Upper lobe of left lung (tissue), 6 donors: ENCODE measurements around the gene UBXN4. TPM values are rescaled to one million over a fixed set of nuclear protein-coding genes. Genes with fewer than 3 reads are reported as not detected.

Experiments
- ATAC-seq, 2 donors: fragments of 200-7000 bp; cut with Tn5 transposase; one replicate each; pipeline ENCODE4 v1.9.1; 2022; ENCODE audit warnings: mild to moderate bottlenecking in 2 of 2, moderate library complexity in 2 of 2; ENCODE audit not compliant: low FRiP score in 2 of 2
- DNase-seq, 2 donors: peaks; one replicate each; pipeline ENCODE4 v3.0.0-alpha.2; 2019 to 2020
- H3K27ac ChIP-seq, 4 donors: fragments of 200-600 bp; sonication (generic); one replicate each; pipeline ENCODE4 v1.5.1; 2016 to 2019
- H3K27me3 ChIP-seq, 4 donors: fragments of 200-600 bp; sonication (generic); one replicate each; pipeline ENCODE4 v1.5.1; 2017 to 2019
- H3K36me3 ChIP-seq, 4 donors: fragments of 200-600 bp; sonication (generic); one replicate each; pipeline ENCODE4 v1.5.1; 2016 to 2019
- H3K4me1 ChIP-seq, 4 donors: fragments of 200-600 bp; sonication (generic); one replicate each; pipeline ENCODE4 v1.5.1; 2018 to 2019
- H3K4me3 ChIP-seq, 4 donors: fragments of 200-600 bp; sonication (generic); one replicate each; pipeline ENCODE4 v1.5.1; 2017 to 2019; ENCODE audit warnings: mild to moderate bottlenecking in 2 of 4, moderate library complexity in 1 of 4
- H3K9me3 ChIP-seq, 4 donors: fragments of 200-600 bp; sonication (generic); one replicate each; pipeline ENCODE4 v1.5.1; 2018 to 2019
- EP300 ChIP-seq, 4 donors: sonication (generic); formaldehyde crosslinking; IDR thresholded peaks; one replicate each; pipeline ENCODE4 v1.5.1; 2017; ENCODE audit warnings: antibody characterized with exemption in 4 of 4, control low read depth in 2 of 4
- POLR2A ChIP-seq, 4 donors: fragments of 450-650 bp; IDR thresholded peaks; one replicate each; pipeline ENCODE4 v1.5.1; 2016 to 2017; ENCODE audit warnings: antibody characterized with exemption in 4 of 4, mild to moderate bottlenecking in 2 of 4
- POLR2AphosphoS5 ChIP-seq, 2 donors: sonication (generic); formaldehyde crosslinking; IDR thresholded peaks; one replicate each; pipeline ENCODE4 v1.5.1; 2017; ENCODE audit warnings: antibody characterized with exemption in 2 of 2
- WGBS, 2 donors: methylation state at CpG; one replicate each; pipeline ENCODE4 v1.1.5; 2017 to 2018; 5-methylcytosine and 5-hydroxymethylcytosine counted together
- total RNA-seq, 6 donors: library from RNA; depleted of rRNA in 4 of 6; stranded (reverse); fragments of >200 nt in 4 of 6; gene quantifications; one replicate each; pipeline versions ENCODE4 v1.1.0 to v1.2.1, GENCODE V29; 2016 to 2021
- TF ChIP-seq, protein P1 (sequence below), 6 experiments: fragments of 450-650 bp in 4 of 6; fragments of 200-600 bp in 2 of 6; sonication (generic) in 2 of 6; IDR thresholded peaks; one replicate each; pipeline ENCODE4 v1.5.1; 2016 to 2019; ENCODE audit warnings: antibody characterized with exemption in 6 of 6
- donor health status: DM: no; HTN: no; CAD: no; lungs with moderate emphysema.
- donor health status: DM: no; HTN: yes; CAD: no; lungs with severe emphysema.

The UBXN4 gene
- total RNA-seq, 6 donors from 2014 or later = 34.0 to 101 (median 67.8) TPM

DNA sequence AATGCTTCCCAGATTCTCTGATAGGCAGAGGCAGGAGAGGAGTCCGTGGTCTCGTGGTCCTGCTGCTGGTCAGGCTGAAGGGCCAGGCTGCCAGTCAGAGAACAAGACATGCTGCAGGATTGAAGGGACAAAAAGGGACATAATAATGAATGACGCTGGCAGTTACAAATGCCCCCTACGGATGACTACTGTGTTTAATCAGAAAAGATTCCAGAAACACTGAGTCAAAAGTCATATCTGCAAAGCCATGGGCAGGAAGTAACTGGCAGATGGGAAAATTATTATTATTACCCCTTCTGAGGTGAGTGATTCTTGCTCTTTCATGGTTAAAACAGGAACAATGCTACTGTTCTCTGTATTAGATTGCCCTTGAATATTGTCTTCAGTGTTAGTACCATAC is 76.3 kb downstream of the UBXN4 start:
- ATAC-seq = no peak
- Histone ChIP-seq H3K36me3 (no peaks in the 10 kb centered on the region), H3K4me1 (no peaks in the 10 kb centered on the region), H3K4me3 (no peak overlapping the region), H3K27ac (no peak overlapping the region), H3K27me3 (no peaks in the 10 kb centered on the region), H3K9me3 (peaks cover 0 to 6% (median 2%) of the 10 kb centered on the region in 4 donors)
- TF ChIP-seq EP300 (IDR thresholded peaks at IDR 0.05) = no peak
- TF ChIP-seq, protein P1, sequence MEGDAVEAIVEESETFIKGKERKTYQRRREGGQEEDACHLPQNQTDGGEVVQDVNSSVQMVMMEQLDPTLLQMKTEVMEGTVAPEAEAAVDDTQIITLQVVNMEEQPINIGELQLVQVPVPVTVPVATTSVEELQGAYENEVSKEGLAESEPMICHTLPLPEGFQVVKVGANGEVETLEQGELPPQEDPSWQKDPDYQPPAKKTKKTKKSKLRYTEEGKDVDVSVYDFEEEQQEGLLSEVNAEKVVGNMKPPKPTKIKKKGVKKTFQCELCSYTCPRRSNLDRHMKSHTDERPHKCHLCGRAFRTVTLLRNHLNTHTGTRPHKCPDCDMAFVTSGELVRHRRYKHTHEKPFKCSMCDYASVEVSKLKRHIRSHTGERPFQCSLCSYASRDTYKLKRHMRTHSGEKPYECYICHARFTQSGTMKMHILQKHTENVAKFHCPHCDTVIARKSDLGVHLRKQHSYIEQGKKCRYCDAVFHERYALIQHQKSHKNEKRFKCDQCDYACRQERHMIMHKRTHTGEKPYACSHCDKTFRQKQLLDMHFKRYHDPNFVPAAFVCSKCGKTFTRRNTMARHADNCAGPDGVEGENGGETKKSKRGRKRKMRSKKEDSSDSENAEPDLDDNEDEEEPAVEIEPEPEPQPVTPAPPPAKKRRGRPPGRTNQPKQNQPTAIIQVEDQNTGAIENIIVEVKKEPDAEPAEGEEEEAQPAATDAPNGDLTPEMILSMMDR (IDR thresholded peaks at IDR 0.05) = no peak
- TF ChIP-seq POLR2AphosphoS5 (IDR thresholded peaks at IDR 0.05) = no peak
- TF ChIP-seq POLR2A (IDR thresholded peaks at IDR 0.05) = no peak
- WGBS, 2 donors = 70 to 78% methylated on average over 4 of the region's 4 CpGs
- DNase-seq = no peak

DNA sequence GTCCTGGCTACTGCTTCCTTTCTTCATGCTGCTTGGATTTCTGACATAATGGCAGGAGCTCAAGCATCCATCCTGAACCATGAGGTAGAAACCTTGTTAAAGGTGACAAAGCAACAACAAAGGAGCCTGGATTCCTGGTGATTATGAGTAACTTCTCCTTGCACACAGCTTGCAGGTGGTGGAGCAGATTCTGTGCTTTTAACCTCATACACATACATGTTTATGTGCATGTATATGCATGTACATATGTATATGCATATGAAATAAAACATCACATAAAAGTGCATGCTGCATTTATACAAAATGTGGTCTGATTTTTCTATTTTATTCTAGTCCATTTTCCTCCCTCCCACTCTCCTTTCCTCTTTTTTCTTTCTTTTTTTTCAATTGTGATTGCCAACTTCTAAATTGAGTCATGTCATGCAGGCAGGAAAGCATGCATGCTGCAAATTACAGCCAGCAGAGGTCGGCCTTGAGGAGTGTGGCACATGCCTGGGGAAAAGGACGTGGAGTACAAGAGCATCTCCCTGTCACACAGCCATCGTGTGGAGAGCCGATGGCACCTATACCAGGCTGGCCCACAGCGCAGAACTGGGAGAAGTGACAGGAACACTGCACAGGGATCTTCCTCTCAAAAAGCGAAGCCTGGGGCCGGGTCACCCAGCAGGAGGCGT is 77.4 kb downstream of the UBXN4 start:
- DNase-seq (no peak), ATAC-seq (no peak)
- Histone ChIP-seq H3K4me1 (no peaks in the 10 kb centered on the region), H3K27me3 (no peaks in the 10 kb centered on the region), H3K4me3 (no peak overlapping the region), H3K9me3 (peaks cover 0 to 8% (median 4%) of the 10 kb centered on the region in 4 donors), H3K36me3 (no peaks in the 10 kb centered on the region), H3K27ac (no peak overlapping the region)
- no peak for TF ChIP-seq EP300 (IDR thresholded peaks at IDR 0.05)
- TF ChIP-seq, protein P1 (IDR thresholded peaks at IDR 0.05) = no peak
- TF ChIP-seq POLR2AphosphoS5 (IDR thresholded peaks at IDR 0.05) = no peak
- no peak for TF ChIP-seq POLR2A (IDR thresholded peaks at IDR 0.05)
- WGBS, 2 donors = 71 to 72% methylated on average over 6 to 8 of the region's 8 CpGs

DNA sequence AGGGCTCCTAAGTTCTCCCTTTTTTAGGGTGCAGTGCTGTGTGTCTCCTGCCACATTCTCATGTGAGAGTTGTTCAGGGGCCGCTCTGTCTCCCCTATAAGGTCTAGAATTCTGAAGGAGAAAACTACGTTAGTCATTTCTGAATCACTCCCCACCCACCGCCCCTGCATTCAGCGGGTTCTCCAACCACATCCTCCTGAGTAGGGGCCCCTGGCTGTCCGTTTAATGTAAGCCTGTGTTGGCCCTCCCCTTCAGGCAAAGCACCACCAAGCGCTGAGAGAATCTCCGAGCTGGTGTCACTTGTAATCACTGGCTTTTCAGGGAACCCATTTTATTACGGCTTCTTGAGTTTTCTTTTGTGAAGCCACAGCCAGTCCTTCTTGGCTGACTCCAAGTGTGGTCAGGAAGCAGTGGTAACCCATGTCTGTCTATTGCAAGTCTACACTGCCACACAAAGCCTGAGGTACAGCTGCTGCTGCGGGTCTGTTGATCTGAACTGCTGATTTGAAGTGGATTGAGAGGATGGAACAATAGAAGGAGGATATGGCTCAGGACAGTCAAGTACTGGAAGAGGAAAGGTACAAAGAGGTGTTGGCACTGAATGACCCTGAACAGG is 78.5 kb downstream of the UBXN4 start:
- Histone ChIP-seq H3K36me3 (no peaks in the 10 kb centered on the region), H3K4me1 (peaks cover 0 to 2% (median 0%) of the 10 kb centered on the region in 4 donors), H3K27me3 (no peaks in the 10 kb centered on the region), H3K4me3 (no peak overlapping the region), H3K27ac (no peak overlapping the region), H3K9me3 (peaks cover 0 to 8% (median 4%) of the 10 kb centered on the region in 4 donors)
- TF ChIP-seq, protein P1 (IDR thresholded peaks at IDR 0.05) = no peak
- TF ChIP-seq POLR2AphosphoS5 (IDR thresholded peaks at IDR 0.05) (no peak), POLR2A (IDR thresholded peaks at IDR 0.05) (no peak), EP300 (IDR thresholded peaks at IDR 0.05) (no peak)
- no peak for ATAC-seq
- DNase-seq = no peak
- 60 to 61% methylated on average over 9 of the region's 9 CpGs for WGBS, 2 donors

DNA sequence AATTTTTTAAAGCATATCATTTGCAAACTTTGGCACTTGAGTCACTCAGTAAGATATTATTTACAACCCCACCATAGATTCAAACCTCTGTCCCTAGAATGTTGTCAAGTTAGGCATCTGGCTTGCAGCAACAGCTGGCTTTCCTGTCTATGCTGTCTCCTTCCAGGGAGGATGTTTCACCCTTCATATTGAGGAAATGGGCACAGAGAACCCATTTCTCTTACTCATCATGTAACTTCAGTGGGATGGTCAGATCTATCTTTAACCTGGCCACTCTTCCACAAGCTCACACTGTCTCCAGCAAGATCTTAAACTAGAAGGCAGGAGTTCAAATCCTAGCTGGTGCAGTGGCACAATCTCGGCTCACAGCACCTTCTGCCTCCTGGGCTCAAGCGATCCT is 79.5 kb downstream of the UBXN4 start:
- WGBS, 2 donors = 88 to 96% methylated on average over 2 of the region's 2 CpGs
- Histone ChIP-seq H3K27me3 (no peaks in the 10 kb centered on the region), H3K9me3 (peaks cover 0 to 8% (median 4%) of the 10 kb centered on the region in 4 donors), H3K27ac (no peak overlapping the region), H3K4me3 (no peak overlapping the region), H3K36me3 (no peaks in the 10 kb centered on the region), H3K4me1 (peaks cover 0 to 12% (median 3%) of the 10 kb centered on the region in 4 donors)
- no peak for DNase-seq
- ATAC-seq = no peak
- no peak for TF ChIP-seq POLR2AphosphoS5 (IDR thresholded peaks at IDR 0.05)
- TF ChIP-seq EP300 (IDR thresholded peaks at IDR 0.05) = no peak
- TF ChIP-seq, protein P1 (IDR thresholded peaks at IDR 0.05) = no peak
- no peak for TF ChIP-seq POLR2A (IDR thresholded peaks at IDR 0.05)
